HEK293 (cell line): ENCODE results near the gene PRDM11.
A peak's percentile ranks its signal among the peaks of the same experiment; 100 is the strongest.

Experiments used
- CTCF ChIA-PET: fragments of 350-600 bp; formaldehyde crosslinking; extraction: SDS; loops from one replicate; lab custom pipeline; 2021; ENCODE audit warnings: antibody characterized with exemption; lab: Yijun Ruan, JAX
- POLR2A ChIA-PET: fragments of 300-600 bp; formaldehyde crosslinking; extraction: SDS; loops from one replicate; lab custom pipeline; 2020; ENCODE audit warnings: antibody characterized with exemption, inconsistent platforms; lab: Yijun Ruan, JAX
- H3K27ac ChIP-seq: fragments of 200-500 bp; sonication (Bioruptor generic); 2 replicates; pipeline ENCODE4 v1.5.1; 2014; ENCODE audit warnings: low read depth, low read length, control low read depth, inconsistent platforms; ENCODE audit errors: extremely low read depth
- H3K36me3 ChIP-seq, 2 experiments: fragments of 200-500 bp in 1 of 2; sonication (Bioruptor generic) in 1 of 2; 1 replicate in 1 of 2; 2 replicates in 1 of 2; pipeline ENCODE4 v1.5.1; 2014 to 2017; ENCODE audit warnings: inconsistent platforms in 2 of 2, low read length in 2 of 2; ENCODE audit not compliant: control insufficient read depth in 2 of 2, insufficient read depth in 1 of 2
- H3K4me1 ChIP-seq: fragments of 200-500 bp; sonication (Bioruptor generic); 2 replicates; pipeline ENCODE4 v1.5.1; 2014; ENCODE audit warnings: mild to moderate bottlenecking, low read length, inconsistent platforms; ENCODE audit not compliant: control insufficient read depth, insufficient read depth
- H3K4me3 ChIP-seq: 2 replicates; pipeline ENCODE4 v1.5.1; 2011; ENCODE audit warnings: low read depth, mild to moderate bottlenecking, control low read depth, low read length, moderate library complexity
- H3K9me3 ChIP-seq: fragments of 200-500 bp; sonication (Bioruptor generic); 2 replicates; pipeline ENCODE4 v1.5.1; 2014; ENCODE audit warnings: low read depth, low read length, inconsistent platforms; ENCODE audit not compliant: control insufficient read depth, insufficient read depth
- EGR2 ChIP-seq: fragments of 450-650 bp; formaldehyde crosslinking; IDR thresholded peaks from 2 replicates; pipeline ENCODE4 v1.5.1; 2016; ENCODE audit warnings: low read depth, missing biosample characterization, missing genetic modification characterization
- FEZF1 ChIP-seq: fragments of 450-650 bp; formaldehyde crosslinking; IDR thresholded peaks from 2 replicates; pipeline ENCODE4 v1.5.1; 2016; ENCODE audit warnings: missing biosample characterization, missing genetic modification characterization
- GFI1B ChIP-seq: fragments of 450-650 bp; formaldehyde crosslinking; IDR thresholded peaks from 2 replicates; pipeline ENCODE4 v1.5.1; 2016; ENCODE audit warnings: missing biosample characterization, missing genetic modification characterization
- GLIS1 ChIP-seq: fragments of 450-650 bp; formaldehyde crosslinking; IDR thresholded peaks from 2 replicates; pipeline ENCODE4 v1.5.1; 2016; ENCODE audit warnings: missing biosample characterization, missing genetic modification characterization
- MYNN ChIP-seq: fragments of 450-650 bp; formaldehyde crosslinking; IDR thresholded peaks from 2 replicates; pipeline ENCODE4 v1.5.1; 2016; ENCODE audit warnings: missing biosample characterization, missing genetic modification characterization, borderline replicate concordance
- OSR2 ChIP-seq: fragments of 450-650 bp; formaldehyde crosslinking; IDR thresholded peaks from 2 replicates; pipeline ENCODE4 v1.5.1; 2016; ENCODE audit warnings: missing biosample characterization, missing genetic modification characterization
- SALL2 ChIP-seq: fragments of 450-650 bp; formaldehyde crosslinking; IDR thresholded peaks from 2 replicates; pipeline ENCODE4 v1.5.0; 2017; ENCODE audit warnings: missing biosample characterization, mild to moderate bottlenecking, missing genetic modification characterization, borderline replicate concordance
- SCRT2 ChIP-seq: fragments of 450-650 bp; formaldehyde crosslinking; IDR thresholded peaks from 2 replicates; pipeline ENCODE4 v1.5.1; 2016; ENCODE audit warnings: missing biosample characterization, missing genetic modification characterization
- SP2 ChIP-seq: fragments of 450-650 bp; formaldehyde crosslinking; IDR thresholded peaks from 2 replicates; pipeline ENCODE4 v1.5.1; 2016; ENCODE audit warnings: missing biosample characterization, missing genetic modification characterization
- SP7 ChIP-seq: fragments of 450-650 bp; formaldehyde crosslinking; IDR thresholded peaks from 2 replicates; pipeline ENCODE4 v1.5.1; 2016; ENCODE audit warnings: missing biosample characterization, missing genetic modification characterization
- TCF7L2 ChIP-seq: IDR thresholded peaks from 2 replicates; pipeline ENCODE4 v1.6.1; 2011; ENCODE audit warnings: low read depth, mild to moderate bottlenecking, inconsistent platforms, low read length, moderate library complexity, borderline replicate concordance
- ZFHX2 ChIP-seq: fragments of 450-650 bp; formaldehyde crosslinking; conservative IDR thresholded peaks from 2 replicates; pipeline ENCODE4 v1.5.1; 2016; ENCODE audit warnings: missing biosample characterization, missing genetic modification characterization
- ZFP69B ChIP-seq: fragments of 450-650 bp; formaldehyde crosslinking; IDR thresholded peaks from 2 replicates; pipeline ENCODE4 v1.5.1; 2016; ENCODE audit warnings: missing biosample characterization, missing genetic modification characterization
- ZNF23 ChIP-seq: fragments of 450-650 bp; formaldehyde crosslinking; IDR thresholded peaks from 2 replicates; pipeline ENCODE4 v1.5.1; 2016; ENCODE audit warnings: missing biosample characterization, missing genetic modification characterization, borderline replicate concordance
- TF ChIP-seq, protein P1 (sequence below): fragments of 450-650 bp; formaldehyde crosslinking; IDR thresholded peaks from 2 replicates; pipeline ENCODE4 v1.5.1; 2016; ENCODE audit warnings: missing biosample characterization, missing genetic modification characterization
- TF ChIP-seq, protein P2 (sequence below): fragments of 450-650 bp; formaldehyde crosslinking; IDR thresholded peaks from 2 replicates; pipeline ENCODE4 v1.5.1; 2016; ENCODE audit warnings: missing biosample characterization, missing genetic modification characterization
- TF ChIP-seq, protein P3 (sequence below): fragments of 450-650 bp; formaldehyde crosslinking; IDR thresholded peaks from 2 replicates; pipeline ENCODE4 v1.5.1; 2016; ENCODE audit warnings: missing biosample characterization, missing genetic modification characterization
- TF ChIP-seq, protein P4 (sequence below): fragments of 450-650 bp; formaldehyde crosslinking; IDR thresholded peaks from 2 replicates; pipeline ENCODE4 v1.5.1; 2016; ENCODE audit warnings: missing biosample characterization, missing genetic modification characterization

PRDM11 gene

DNA sequence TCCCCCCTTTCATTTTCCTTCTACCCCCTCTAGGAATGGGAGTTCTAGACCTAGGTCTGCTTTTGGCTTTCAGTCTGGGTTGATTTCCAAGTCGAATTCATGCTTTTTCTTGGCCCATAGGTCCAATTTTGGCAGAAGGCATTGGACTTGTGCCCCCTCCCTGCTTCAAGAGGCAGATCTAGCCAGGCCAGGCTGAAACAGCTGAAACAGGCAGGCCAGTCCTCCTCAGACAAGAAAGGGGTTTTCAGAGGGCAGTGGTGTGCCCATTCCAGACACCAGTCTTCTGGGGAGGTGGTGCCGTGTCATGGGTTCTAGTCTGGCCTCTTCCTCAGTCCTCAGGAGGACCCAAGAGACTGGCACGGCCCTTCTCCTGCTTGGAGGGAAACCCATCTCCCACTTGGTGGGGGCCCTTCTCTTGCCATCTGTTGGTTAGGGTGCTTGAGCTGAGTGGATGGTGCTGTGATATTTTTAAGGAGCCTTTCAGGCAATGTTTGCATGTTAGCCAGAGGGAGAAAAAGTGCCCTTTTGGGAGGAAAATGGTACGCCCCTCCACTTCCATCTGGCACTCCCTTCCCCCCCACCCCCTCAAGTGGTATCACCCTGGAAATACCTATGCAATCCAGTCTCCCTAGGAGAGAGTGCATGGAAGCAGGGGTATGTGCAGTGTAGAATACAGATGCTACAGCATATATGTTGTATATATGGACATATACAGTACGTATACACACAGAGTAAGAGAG, 86.1 kb downstream of the PRDM11 start:
- no peaks in the 10 kb centered on the region for H3K4me1 ChIP-seq
- no peak overlapping the region for H3K4me3 ChIP-seq
- H3K27ac ChIP-seq, result no peak overlapping the region
- CTCF ChIA-PET, result interaction anchor here (0.5 to 2.4 kb wide), 15 partner anchors 9 to 122 kb away, joined by 3 to 17 read pairs (median 4); no protein-coding TSS in a partner anchor
- TF ChIP-seq, protein P1, sequence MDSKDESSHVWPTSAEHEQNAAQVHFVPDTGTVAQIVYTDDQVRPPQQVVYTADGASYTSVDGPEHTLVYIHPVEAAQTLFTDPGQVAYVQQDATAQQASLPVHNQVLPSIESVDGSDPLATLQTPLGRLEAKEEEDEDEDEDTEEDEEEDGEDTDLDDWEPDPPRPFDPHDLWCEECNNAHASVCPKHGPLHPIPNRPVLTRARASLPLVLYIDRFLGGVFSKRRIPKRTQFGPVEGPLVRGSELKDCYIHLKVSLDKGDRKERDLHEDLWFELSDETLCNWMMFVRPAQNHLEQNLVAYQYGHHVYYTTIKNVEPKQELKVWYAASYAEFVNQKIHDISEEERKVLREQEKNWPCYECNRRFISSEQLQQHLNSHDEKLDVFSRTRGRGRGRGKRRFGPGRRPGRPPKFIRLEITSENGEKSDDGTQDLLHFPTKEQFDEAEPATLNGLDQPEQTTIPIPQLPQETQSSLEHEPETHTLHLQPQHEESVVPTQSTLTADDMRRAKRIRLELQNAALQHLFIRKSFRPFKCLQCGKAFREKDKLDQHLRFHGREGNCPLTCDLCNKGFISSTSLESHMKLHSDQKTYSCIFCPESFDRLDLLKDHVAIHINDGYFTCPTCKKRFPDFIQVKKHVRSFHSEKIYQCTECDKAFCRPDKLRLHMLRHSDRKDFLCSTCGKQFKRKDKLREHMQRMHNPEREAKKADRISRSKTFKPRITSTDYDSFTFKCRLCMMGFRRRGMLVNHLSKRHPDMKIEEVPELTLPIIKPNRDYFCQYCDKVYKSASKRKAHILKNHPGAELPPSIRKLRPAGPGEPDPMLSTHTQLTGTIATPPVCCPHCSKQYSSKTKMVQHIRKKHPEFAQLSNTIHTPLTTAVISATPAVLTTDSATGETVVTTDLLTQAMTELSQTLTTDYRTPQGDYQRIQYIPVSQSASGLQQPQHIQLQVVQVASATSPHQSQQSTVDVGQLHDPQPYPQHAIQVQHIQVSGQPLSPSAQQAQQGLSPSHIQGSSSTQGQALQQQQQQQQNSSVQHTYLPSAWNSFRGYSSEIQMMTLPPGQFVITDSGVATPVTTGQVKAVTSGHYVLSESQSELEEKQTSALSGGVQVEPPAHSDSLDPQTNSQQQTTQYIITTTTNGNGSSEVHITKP (tag by site-specific recombination), result peak; percentile 82
- TF ChIP-seq, protein P2, sequence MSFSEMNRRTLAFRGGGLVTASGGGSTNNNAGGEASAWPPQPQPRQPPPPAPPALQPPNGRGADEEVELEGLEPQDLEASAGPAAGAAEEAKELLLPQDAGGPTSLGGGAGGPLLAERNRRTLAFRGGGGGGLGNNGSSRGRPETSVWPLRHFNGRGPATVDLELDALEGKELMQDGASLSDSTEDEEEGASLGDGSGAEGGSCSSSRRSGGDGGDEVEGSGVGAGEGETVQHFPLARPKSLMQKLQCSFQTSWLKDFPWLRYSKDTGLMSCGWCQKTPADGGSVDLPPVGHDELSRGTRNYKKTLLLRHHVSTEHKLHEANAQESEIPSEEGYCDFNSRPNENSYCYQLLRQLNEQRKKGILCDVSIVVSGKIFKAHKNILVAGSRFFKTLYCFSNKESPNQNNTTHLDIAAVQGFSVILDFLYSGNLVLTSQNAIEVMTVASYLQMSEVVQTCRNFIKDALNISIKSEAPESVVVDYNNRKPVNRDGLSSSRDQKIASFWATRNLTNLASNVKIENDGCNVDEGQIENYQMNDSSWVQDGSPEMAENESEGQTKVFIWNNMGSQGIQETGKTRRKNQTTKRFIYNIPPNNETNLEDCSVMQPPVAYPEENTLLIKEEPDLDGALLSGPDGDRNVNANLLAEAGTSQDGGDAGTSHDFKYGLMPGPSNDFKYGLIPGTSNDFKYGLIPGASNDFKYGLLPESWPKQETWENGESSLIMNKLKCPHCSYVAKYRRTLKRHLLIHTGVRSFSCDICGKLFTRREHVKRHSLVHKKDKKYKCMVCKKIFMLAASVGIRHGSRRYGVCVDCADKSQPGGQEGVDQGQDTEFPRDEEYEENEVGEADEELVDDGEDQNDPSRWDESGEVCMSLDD (tag by site-specific recombination), result no peak
- TF ChIP-seq, all 188 proteins: peak for 1
- H3K36me3 ChIP-seq, result no peaks in the 10 kb centered on the region
- POLR2A ChIA-PET, result no interaction called here
- H3K9me3 ChIP-seq, result no peaks in the 10 kb centered on the region

DNA sequence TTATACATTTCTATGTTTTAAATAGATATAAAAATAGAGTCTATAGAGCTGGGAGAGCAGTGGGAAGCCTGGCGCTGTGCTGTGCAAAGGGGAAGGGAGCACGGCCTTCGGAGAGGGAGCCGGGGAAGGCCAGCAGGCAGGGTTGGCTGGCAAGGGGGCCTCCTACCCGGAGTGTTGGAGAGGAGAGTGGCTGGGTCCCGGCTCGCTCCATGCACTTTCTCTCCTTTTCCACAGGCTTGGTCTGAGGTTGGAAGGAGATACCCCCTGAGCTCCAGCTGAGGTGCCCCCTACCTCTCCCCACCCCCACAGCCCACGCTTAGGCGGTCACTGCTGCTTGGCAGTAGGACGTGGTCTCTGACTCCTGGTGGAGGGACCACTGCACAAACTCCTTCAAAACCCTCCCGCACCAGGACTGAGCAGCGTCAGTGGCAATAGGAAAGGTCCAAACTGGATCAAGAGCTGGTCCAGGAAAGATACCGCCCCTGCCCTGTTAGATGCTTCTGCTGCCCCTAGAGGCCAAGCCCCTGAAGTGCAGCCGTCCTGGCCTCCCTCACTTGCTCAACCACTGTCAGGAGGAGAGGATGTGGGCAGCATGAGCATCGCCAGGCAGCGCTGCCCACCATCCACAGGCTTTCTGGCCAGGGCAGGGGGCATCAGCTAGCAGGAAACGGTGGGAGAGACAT, 86.8 kb downstream of the PRDM11 start:
- Histone ChIP-seq H3K9me3 (no peaks in the 10 kb centered on the region), H3K36me3 (no peaks in the 10 kb centered on the region), H3K27ac (no peak overlapping the region), H3K4me1 (no peaks in the 10 kb centered on the region), H3K4me3 (no peak overlapping the region)
- TF ChIP-seq SALL2, result no peak
- TF ChIP-seq ZFHX2 (tag by site-specific recombination), result peak; percentile 16; the same call in 1 of the 2 replicates
- no peak for TF ChIP-seq ZNF23 (tag by site-specific recombination)
- TF ChIP-seq, protein P3, sequence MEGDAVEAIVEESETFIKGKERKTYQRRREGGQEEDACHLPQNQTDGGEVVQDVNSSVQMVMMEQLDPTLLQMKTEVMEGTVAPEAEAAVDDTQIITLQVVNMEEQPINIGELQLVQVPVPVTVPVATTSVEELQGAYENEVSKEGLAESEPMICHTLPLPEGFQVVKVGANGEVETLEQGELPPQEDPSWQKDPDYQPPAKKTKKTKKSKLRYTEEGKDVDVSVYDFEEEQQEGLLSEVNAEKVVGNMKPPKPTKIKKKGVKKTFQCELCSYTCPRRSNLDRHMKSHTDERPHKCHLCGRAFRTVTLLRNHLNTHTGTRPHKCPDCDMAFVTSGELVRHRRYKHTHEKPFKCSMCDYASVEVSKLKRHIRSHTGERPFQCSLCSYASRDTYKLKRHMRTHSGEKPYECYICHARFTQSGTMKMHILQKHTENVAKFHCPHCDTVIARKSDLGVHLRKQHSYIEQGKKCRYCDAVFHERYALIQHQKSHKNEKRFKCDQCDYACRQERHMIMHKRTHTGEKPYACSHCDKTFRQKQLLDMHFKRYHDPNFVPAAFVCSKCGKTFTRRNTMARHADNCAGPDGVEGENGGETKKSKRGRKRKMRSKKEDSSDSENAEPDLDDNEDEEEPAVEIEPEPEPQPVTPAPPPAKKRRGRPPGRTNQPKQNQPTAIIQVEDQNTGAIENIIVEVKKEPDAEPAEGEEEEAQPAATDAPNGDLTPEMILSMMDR (tag by site-specific recombination), result peak; percentile 41; the same call in 1 of the 2 replicates
- TF ChIP-seq EGR2, result peak; percentile 41
- CTCF ChIA-PET, result interaction anchor here (0.7 to 2.4 kb wide), 27 partner anchors 10 to 346 kb away, joined by 3 to 17 read pairs (median 4); partner anchors contain the start of gene SYT13
- POLR2A ChIA-PET, result no interaction called here

DNA sequence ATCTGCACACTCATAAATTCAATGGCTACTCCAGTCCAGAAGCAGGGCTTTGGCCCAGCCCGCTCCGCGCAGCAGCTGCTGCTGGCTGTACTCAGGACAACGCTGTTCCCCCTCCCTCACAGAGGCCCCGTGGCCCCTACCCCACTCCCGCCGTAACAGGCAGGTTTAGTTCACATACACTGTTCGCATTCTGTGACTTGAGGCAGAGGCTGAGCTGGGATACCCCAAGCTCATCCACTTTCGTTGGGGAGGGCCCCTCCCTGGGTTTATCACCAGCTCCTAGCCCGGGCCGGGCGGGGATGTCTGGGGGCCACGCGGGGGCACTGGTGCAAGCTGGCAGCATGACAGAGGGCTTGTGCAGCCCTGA, 87.3 kb downstream of the PRDM11 start:
- ChIA-PET POLR2A (no interaction called here), CTCF (interaction anchor here (0.7 to 2.4 kb wide), 28 partner anchors 10 to 545 kb away, joined by 3 to 17 read pairs (median 4); partner anchors contain the start of gene SYT13)
- Histone ChIP-seq H3K27ac (no peak overlapping the region), H3K4me3 (no peak overlapping the region), H3K36me3 (no peaks in the 10 kb centered on the region), H3K4me1 (no peaks in the 10 kb centered on the region), H3K9me3 (no peaks in the 10 kb centered on the region)
- no peak for TF ChIP-seq SP7
- no peak for TF ChIP-seq FEZF1 (tag by site-specific recombination)
- TF ChIP-seq GLIS1 (tag by site-specific recombination), result no peak
- no peak for TF ChIP-seq MYNN (tag by site-specific recombination)
- TF ChIP-seq SCRT2 (tag by site-specific recombination), result no peak
- no peak for TF ChIP-seq OSR2 (tag by site-specific recombination)
- no peak for TF ChIP-seq SP2 (tag by site-specific recombination)
- TF ChIP-seq, protein P4, sequence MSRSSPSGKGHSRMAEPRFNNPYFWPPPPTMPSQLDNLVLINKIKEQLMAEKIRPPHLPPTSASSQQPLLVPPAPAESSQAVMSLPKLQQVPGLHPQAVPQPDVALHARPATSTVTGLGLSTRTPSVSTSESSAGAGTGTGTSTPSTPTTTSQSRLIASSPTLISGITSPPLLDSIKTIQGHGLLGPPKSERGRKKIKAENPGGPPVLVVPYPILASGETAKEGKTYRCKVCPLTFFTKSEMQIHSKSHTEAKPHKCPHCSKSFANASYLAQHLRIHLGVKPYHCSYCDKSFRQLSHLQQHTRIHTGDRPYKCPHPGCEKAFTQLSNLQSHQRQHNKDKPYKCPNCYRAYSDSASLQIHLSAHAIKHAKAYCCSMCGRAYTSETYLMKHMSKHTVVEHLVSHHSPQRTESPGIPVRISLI, result no peak
- TF ChIP-seq ZFP69B, result no peak
- no peak for TF ChIP-seq GFI1B (tag by site-specific recombination)
- no peak for TF ChIP-seq TCF7L2
